ENCODE results near the gene LYRM4.

LYRM4 gene

DNA sequence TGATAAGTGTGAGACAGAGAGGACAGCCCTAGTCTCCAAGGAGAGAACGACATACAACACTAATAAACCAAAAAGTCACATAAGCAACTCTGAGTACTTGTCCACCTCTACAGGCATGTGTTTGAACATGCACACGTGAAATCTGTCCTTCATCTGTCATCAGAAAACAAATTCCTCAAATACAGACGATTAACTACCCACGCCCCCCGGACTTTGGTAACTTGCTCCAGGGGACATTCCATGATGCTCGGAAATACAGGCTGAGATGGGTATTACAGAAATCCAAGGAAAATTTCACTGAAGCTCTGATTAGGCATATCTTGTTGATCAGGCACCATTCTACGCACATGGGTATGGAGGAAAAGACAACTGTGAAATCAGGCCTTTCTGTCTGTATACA, 57.8 kb downstream of the LYRM4 start:
- no peak for DNase-seq

DNA sequence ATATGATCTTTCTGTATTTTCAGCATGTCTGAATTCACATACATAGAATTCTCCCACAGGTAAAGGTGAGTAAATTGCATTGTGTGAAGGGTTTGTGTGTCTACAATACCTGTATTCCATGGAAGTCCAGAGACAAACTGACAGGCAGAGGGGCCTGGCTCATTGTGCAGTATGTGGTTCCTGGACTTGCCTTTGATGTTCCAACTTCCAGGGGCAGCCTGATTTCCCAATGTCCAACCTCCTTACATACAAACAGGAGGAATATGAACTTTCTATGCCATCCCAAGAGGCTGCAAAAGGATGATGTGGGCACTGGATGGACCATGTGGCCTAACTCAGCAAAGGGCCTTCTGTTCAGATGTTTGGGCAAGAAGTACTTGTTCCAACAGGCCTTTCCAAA, 58.5 kb downstream of the LYRM4 start:
- no peak for DNase-seq

DNA sequence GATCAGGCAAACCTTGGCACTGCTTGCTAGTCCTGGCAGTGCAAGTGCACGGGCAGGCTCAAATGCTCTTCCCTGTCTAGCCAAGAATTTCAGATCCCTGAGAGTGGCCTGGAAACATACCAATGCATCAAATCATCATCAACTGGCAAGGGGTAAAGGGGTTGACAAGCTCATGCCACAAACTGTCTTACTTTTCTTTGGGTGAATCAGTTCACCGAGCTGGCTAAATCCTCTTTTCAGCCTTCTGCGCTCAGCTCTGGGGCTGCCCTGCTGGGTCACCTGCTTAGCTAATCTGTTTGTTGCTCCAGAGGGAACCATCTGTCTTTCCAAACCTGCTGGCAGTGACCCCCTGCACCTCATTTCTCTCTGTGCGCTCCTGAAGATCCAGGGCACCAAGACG, 59.5 kb downstream of the LYRM4 start:
- no peak for DNase-seq

DNA sequence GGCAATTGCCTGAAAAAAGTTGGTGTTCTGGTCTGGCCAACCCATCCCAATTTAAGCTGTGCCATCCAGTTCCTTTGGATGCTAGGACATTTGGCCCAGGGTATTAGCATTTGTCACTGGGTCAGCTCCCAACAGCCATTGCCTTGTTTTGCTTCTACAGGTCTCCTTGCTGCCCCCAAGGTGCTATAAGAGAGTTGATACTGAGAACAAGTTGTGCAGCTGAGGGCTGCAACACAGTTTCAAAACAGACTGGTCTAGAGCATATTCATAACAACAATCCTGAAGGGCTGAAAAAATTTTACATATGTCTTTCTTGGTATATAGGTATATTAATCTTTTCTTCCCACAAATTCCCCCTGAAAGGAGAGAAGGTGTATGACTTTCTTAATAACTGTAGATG, 61.0 kb downstream of the LYRM4 start:
- no peak for DNase-seq

DNA sequence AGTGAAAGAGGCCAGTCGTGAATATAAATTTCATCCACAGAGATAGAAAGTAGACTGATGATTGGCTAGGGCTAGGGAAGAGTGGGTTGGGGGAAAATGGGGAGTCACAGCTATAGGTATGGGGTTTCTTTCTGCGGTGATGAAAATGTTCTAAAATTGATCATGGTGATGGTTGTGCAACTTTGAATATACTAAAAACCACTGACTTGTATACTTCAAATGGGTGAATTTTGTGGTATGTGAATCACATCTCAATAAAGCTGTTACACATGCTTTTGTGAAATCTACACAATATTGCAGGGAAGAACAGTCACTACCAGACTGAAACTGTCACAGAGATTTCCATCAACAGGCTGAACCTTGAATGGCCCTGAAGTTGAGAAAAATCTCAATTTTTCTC, 61.5 kb downstream of the LYRM4 start:
- no peak for DNase-seq

DNA sequence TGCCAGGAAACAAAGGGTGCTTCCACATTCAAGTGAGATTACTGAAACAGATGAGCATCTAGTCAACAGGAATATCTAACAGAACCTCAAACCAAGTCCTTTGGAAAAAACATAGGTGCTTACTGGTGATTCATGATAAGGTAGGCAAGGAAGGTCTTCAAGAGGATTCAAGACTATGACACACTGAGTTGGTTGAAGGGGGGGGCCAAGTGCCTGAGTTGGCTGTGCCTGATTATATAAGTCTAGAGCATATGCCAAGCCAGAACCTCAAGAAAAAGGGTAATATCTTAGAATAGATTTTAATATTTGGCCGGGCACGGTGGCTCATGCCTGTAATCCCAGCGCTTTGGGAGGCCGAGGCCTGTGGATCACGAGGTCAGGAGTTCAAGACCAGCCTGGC, 63.7 kb downstream of the LYRM4 start:
- no peak for DNase-seq

DNA sequence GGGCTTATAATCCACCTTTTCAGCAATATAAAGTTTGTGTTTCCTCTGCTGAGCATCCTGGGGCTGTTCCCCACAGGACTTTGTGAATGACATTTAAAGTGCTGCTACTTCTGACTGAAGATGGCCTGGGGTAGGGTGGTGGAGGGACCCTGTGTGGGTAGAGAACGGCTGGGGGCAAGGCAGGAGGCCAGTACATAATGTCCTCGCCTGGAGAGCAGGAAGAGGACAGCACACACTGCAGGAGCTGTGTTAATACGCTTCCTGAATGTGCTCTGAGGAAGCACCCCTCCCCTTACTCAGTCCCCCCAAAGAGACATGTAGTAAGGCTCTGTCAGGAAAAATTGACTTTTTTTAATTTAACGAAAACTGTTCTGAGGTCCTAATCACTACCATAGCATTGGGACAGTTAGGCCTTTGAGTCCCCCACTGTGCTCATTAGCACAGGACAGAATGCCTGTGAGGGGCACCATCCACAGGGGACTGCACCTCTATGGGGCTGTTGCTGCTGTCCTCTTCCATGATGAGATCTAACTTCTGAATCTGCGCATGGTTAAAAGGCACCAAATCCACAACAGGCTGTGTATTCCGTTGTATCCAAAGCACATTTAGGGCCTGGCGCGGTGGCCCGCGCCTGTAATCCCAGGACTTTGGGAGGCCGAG, 68.5 kb downstream of the LYRM4 start:
- DNase-seq, result no peak

DNA sequence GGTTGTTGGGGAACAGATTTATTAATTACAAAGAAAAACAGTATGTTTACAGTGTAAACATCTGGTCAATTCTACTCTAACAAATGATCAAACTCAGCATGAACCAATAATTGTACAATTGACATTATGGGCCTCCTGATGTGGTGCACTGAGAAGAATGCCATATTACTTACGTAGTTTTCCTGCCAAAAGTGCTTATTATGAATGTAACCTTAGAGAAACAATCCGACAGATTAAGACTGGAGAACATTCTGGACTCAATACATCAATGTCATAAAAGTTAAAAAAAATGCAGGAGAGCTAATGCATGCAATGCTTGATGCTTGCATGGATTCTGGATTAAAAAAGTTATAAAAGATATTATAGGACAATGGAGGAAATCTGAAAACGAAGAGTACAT, 69.0 kb downstream of the LYRM4 start:
- no peak for DNase-seq

DNA sequence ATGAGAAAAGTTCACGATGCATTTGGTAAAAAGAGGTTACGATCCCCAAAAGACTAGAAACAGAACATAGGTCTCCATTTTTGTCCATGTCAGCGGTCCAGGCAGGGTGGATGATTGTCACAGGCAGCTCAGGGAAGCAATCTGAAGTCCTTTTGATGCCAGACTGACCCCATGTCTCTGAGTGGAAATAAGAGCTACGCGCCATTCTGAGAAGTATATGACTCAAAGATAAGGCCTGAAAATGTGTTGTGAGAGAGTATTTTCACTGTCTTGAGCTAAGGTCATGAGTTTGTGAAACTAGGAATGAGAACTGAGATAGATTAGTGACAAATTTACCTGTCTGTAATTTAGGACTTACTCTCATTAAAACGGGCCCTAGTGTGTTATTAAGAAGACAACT, 69.5 kb downstream of the LYRM4 start:
- DNase-seq, result no peak

DNA sequence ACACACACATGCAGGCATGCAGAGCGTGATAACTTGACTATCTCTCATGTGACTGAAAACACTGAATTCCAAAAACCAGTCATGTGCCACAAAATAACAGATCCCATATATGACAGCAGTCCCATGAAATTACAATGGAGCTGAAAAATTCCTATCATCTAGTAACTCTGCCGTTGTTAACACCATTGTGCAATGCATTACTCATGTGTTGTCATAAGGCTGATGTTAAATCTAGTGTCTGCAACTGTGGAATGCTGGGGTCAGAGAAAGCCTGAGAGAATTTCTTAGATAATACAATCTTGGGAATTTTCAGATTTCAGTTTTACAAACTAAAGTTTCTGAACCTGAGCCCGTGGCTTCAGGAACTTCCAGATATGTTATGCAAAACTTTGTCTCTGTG, 70.2 kb downstream of the LYRM4 start:
- DNase-seq, result no peak

DNA sequence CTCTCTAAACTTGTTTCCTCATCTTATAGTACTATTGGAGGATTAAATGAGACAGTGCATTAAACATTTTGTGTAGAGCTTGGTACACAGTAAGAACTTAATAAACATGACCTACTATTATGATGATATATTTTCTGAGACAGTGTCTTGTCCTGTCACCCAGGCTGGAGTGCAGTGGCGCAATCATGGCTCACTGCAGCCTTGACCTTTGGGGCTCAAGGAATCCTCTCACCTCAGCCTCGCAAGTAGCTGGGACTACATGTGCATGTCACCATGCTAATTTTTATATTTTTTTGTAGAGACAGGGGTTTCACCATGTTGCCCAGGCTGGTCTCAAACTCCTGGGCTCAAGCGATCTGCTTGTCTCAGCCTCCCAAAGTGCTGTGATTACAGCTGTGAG, 72.1 kb downstream of the LYRM4 start:
- no peak for DNase-seq

DNA sequence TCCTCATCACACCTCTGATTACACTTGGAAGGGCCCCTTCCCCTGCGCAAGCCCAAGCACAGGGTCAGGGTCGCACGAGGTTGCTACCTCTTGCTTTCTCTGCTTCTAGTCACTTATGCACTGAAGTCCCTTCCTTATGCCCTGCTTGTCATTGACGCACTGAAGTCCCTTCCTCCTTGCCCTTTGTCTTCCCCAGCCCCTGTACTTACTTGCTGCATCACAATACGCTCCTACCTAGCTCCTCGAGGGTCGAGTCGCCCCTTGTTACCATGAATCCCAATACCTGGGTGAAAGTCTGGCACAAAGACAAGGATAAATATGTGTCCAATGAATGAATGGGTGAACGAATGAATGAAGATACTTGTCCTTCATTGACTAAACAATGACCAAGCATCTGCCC, 75.9 kb downstream of the LYRM4 start:
- DNase-seq, result no peak

DNA sequence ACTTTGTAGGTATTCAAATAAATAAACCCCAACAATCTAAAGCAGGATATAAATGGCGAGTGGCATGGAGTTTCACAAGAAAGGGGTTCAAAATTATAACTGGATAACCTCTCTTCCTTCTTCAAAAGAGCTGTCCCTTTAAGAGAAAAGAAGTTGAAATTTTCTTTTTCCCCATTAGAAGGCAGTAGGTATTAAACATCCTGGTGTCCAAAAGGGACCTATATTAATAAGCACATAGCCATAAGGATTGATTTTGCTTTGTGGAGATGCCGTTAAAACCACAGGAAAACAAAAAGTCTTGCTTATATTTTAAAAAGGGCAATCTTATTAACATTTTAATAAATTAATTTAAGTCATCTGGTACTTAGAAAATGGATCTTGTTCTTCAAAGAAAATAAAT, 76.5 kb downstream of the LYRM4 start:
- no peak for DNase-seq

DNA sequence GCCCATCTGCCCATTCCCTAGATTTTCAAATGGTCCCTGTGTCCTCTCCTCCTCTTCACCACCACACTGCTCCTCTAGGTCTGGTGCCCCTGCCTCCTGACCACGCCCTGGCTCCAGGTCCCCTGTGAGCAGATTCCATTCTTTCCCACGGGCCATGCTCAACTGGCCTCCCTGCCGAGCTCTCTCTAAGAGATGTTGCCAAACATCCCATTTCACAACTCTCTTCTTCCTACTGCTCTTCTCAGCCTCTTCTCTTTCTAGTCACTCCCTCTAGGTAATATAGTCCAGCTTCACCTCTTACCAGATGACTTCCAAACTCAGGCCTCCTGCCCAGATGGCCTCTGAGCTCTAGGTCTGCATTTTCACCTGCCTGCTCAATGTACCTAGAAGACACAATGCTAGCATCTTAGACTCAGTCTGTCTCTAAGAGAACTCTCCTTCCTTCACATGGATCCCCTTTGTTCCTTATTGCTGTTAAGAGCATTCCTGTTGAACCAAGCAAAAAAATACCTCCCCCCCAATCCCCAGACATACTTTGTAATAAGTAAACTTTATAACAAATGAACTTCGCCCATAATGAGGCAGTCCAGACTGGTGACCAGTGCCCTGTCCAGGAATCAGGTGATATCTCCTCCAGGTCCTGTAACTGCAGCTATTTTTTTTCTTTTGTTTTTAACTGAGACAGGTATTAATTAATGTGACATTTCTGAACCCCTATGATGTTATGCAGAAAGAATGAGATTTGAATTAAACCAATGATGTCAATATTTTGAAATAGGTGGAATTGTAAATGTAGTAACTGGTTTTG, 79.0 kb downstream of the LYRM4 start:
- DNase-seq, result no peak

DNA sequence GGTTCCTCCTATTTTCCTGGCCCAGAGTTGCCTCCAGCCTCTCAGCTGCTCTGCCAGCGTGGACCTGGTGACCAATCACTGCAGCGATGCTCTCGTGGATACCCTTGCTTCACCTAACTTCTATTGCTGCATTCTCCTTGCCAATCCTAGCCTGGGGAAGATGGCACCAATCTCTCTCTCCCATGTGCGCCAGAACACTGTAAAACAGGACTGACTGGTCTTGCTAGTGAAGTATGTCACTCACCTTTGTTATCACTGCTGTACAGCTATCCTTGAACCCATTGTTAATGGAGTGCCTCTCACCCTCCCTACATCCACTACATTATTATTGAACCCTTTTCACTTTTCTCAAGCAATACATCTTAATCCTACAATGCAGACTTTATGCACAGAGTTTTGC, 80.1 kb downstream of the LYRM4 start:
- DNase-seq, result no peak

DNA sequence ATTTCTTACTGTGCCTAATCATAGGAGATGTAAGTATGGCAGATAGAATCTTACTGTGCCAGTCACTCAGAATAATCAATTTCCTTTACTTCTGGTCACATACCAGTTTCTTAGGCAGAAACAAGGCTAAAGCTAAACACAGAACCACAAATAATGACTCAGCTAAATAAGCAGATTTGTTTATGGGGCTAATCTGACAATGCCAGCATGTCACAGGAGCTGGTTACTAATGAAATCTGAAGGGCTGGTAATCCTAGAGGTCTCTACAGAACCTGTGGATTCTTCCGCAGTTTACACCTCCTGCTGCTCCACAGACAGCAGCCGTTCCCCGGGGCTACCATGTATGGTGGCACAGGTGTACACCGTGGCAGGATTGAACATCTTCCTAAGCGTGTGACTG, 80.8 kb downstream of the LYRM4 start:
- no peak for DNase-seq

DNA sequence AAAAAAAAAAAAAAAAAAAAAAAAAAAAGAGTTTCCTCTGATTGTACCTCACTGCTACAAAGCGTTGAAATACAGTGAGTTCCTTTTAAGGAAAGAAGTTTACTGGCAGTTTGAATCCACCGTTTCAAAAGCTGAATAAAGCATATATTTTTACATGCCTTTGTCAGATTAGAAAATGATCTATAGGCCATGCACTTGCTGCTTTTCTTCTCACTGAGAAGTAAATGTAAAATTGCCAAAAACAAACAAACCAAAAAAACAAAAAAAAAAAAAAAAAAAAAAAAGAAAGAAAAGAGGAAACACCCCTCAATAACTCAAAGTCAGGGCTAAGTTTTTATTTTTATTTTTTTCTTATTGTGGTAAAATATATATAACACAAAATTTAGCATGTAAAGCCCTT, 81.9 kb downstream of the LYRM4 start:
- DNase-seq, result no peak

DNA sequence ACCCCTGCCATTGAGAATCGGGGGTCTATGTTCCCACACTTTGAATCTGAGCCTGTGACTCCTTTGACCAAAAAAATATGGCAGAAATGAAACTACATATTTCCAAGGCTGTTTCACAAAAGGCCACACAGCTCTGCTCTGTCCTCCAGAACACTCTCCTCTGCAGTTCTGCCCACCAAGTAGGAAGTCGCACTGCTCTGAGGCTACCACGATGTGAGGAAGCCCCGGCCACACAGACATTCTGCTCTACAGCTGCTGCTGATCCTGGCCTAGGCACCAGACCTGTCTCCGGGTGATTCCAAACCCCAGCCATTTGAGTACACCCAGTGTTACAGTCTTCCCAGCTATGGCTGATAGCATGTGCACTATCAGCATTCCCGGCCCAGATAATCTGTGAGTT, 85.1 kb downstream of the LYRM4 start:
- no peak for DNase-seq

DNA sequence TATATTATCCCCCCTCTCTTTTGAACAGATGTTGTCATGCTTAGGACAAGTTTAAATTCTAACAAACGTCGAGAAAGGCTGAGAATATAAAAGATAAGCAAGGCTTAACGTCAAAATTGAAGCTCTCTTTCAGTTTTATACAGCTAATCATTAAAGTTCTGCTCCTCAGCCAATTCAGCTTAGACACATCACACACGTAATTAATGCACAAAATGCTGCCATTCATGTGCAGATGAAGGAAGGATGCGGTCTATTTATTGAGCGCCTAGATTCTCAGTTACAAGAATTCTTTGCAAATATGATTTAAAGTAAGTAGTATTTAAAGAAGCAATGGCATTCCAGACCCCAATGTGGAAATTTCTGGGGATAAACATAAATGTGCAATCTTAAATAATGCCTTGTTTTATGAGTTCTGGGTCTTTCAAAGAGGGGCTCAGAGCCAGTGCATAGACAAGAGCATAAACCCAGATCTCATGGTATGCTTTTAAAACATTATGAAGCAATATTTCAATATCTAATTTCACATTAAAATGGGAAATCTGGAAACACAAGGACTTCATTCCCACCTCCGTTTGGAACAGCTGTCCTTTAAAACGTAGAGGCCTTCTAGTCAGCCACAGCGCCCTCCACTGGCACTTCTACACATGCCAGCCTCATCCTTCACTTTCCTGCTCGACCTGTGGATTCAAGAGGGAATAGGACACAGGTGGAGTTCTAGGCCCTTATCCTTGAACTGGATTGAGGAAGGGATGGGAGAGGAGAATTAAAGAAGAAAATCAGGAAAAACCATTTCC, 85.8 kb downstream of the LYRM4 start:
- DNase-seq, result no peak

DNA sequence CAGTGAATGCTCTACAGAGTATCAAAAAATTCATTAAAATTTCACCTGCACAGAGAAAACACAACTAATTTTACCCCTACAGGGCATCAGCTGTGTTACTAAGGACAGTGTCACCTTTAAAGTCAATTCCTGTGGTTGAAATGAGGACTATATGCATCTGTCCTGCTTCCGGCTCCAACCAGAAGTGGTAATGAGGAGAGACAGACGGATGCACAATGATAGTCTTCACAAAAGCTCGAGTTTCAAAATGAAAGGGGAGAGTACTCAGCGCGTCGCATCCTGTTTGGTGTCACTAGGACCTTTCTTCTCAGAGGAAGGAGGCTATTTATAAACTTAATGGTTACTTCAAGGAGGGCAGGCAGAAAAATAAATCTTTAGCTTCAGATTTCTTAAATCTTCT, 86.5 kb downstream of the LYRM4 start:
- DNase-seq, result peak; percentile 18 to 23

DNA sequence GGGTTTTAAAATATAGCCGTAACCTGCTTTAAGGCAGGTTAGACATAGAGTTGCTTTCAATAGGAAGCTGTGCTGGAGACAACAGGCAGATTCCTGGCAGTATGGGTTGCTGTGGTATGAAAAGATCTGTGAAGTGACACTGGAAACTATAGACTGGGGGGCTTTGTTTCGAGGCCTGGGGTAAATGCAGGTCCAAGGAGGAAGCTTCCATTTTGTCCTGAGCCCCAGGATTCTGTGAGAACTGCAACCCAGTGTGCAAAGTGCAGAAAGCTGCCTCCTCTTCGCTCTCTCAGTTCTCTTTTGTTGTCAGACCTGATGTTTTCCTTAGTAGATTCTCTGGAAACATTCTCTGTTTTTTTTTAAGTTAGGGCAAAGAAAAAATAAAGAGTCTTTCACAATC, 86.9 kb downstream of the LYRM4 start:
- no peak for DNase-seq

DNA sequence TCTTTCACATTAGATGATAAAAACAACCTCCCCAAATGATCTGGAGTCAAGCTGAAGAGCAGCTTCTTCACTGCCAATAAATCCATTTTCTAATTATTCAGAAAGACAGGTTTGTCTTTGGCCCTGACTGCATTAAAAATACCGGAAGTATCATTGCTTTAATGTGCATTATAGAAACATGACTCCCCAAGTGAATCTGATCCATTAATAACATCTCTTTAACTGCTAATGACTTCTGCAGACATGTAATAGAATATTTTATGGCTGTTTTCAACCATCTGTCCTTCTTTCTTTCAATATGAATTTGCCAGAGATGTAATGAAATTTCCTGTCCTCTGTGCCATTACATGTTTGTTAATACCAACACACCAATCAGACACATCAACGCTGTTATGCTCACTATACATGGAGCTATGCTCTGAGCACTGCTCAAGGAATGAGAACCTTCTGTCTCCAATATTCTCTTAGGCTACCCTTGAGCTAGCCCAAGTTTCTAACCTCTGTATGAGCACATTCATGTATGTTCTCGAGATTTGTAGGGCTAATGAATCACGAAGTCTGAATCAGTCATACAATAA, 87.8 kb downstream of the LYRM4 start:
- no peak for DNase-seq

DNA sequence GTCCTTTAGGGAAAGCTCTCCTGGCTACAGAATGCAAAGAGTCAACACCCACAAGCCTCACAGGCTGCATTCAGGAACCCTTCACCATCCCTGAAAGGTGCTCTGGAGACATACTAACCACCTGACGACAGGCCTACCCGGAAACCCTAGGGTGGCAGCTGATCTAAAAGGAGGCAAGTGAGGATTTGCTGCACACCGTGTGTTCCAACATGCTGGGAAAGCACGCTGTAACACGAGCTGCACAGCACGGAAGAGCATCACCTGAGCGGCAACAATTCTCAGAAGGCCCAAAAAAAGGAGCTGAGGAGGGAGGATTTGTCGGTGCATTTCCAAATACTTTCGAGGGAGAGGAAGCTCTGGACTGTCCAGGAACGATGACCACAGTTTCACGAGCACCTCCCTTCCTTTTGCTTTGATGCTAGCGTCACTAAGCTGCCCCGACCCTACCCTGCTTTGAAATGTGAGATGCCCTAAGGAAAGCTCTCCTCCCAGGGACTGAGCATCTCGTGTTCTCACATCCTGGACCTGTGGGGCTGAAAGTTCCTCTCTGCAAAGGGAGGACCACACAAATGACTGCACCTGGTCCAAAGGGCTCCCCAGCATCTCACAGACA, 88.6 kb downstream of the LYRM4 start:
- no peak for DNase-seq
